GM19395 (cell line): ENCODE results near the gene SLC25A3.
"Not testable (repeated sequence)": the region's sequence is repeated elsewhere in the genome, so short reads cannot be mapped to it uniquely, and the experiment has no call there.

Experiments
- ATAC-seq: cut with Tn5 transposase; IDR thresholded peaks from one replicate; pipeline ENCODE4 v1.9.1; 2021; ENCODE audit warnings: mild to moderate bottlenecking, moderate library complexity; ENCODE audit not compliant: unreplicated experiment

The SLC25A3 gene

DNA sequence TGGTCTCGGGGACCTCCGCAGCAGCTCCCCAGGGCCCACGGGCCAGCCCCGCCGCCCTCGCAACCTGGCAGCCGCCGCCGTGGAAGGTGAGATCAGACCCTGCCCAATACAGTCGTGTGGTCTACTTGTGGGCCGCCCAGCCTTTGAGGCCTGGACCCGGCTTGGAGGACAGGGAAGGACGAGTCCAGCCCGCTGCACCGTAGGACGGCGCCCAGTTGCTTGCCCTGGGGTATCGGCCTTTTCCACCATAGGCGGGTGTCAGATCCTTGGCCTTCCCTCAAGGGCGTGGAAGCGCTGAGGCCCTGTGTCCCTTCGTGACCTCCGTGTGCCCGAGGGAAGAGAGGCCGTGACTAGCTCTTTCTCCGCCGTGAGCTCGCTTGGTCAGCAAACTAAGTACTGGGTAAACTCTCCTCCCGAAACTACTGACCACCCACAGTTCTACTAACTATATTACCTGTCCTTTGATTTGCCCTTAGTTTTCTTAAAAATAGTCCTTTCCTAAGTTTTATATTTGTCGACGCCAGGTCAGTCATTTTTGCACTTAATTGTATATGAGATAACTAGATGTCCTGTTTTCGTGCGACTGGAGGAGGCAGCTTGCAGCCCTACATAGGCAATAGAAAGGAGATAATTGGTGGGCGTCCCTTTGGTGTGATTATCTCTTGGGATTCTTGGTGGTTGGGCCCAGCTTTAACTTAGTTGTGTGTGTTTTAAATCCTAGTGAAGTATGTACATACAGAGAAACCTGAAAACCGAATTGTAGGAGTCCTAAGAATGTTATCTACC, 757 bp downstream of the SLC25A3 start:
- ATAC-seq: peak; percentile 13

DNA sequence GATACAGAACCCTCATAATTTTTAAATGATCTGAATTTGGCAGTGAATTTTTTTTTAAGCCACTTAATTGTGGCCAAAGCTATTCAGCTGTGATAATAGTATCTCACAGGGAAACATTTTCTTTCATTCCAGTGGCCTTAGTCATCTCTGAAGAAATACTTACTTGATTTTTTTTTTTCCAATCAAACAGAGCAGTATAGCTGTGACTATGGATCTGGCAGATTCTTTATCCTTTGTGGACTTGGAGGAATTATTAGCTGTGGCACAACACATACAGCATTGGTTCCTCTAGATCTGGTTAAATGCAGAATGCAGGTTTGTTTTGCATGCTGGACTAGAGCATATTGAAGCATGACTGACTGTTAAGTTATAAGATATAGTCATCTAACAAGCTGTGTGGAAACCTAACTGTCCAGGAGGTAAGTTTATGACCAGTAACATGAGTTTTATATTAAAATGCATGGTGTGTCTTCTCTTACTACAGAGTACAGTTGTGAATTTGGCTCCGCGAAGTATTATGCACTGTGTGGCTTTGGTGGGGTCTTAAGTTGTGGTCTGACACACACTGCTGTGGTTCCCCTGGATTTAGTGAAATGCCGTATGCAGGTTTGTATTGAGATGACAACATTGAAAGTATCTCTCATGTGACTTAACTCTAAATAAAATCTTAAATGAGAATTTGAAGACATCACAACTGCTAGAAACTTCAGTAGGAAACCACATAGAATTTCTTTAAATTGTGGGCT, 1.9 kb downstream of the SLC25A3 start:
- no peak for ATAC-seq

DNA sequence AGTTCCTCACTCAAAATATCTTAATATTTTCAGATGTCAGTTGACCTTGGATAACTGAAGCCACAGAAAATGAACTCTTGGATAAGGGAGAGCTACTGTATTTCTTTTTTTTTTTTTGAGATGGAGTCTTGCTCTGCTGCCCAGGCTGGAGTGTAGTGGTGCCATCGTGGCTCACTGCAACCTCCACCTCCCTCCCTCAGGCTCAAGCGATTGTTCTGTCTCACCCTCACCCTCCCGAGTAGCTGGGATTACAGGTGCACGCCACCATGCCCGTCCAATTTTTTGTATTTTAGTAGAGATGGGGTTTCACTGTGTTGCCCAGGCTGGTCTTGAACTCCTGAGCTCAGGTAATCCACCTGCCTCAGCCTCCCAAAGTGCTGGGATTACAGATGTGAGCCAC, 3.8 kb downstream of the SLC25A3 start:
- not testable (repeated sequence) for ATAC-seq

DNA sequence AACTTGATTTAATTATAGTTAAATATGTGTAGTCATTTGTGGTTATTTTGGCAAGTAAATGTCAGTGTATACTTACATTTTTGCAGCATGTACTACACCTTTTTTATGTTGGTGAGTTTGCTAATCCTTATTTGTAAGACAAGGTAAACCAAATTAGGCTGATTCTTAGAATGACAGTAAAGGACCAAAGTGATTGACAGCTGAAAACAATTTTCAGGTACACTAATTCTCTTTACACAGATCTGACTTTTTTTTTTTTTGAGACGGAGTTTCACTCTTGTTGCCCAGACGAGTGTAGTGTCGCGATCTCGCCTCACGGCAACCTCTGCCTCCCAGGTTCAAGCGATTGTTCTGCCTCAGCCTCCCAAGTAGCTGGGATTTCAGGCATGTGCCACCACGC, 8.4 kb downstream of the SLC25A3 start:
- ATAC-seq: no peak

DNA sequence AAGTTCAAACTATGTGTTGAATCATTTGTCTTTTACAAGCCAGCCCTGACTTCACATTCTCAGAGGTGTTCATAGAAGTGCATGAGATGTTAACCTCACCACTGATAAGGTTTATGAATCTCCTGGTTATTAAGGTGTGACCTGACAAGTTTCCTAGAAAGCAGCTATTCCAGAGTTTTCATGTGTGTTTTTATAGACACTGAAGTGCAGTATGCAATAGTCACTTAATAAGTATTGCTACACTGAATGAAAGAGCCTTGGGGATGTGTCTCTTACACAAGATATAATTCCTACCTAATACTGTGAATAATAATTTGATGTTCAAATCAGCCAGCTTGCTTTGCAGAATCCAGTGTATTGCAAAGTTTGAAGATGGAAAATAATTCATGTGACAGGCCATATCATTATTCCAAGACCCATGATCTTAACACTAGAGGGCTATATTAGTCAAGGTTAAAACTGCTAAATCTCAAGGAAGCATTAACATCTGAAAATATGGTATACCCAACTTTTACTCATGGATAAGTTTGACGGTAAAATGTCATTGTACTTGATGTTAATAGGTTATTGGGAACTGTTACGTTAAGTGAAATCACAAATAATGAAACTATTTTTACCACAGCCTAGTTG, 13.0 kb downstream of the SLC25A3 start:
- ATAC-seq: no peak

DNA sequence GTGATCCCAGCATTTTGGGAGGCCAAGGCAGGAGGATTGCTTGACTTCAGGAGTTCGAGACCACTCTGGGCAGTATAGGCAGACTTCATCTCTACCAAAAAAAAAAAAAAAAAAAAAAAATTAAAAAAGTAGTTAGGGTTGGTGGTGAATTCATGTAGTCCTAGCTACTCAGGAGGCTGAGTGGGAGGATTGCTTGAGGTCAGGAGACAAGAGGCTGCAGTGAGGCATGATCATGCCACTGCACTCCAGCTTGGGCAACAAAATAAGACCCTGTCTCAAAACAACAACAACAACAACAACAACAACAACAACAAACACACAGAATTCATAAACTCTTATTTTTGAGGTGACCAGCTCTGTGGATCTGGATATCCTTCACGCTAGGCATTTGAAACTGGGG, 17.1 kb downstream of the SLC25A3 start:
- ATAC-seq: no peak

DNA sequence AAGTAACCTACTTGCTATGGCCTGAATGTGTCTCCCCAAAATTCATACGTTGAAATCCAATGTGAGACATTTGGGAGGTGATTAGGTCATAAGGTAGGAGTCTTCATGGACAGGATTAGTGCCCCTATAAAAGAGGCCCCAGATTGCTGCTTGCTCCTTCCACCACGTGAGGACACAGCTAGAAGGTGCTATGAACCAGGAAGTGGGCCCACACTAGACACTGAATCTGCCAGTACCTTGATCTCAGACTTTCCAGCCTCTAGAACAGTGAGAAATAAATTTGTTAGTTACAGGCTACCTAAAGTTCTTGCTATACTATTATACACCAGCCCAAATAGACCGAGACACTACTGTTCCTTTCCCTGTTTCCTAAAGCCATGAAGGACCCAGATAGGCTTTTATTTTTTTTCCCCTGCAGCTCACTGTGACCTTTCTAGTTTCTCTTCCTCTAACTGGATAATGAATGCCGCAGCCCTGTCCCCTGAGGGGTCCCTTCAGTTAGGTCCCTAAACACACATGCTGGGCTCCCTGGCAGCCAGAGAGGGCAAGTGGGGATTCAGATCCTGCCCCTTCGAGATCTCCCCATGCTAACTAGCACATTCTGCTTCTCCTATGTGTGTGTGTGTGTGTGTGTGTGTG, 19.3 kb downstream of the SLC25A3 start:
- peak; percentile 93 for ATAC-seq

DNA sequence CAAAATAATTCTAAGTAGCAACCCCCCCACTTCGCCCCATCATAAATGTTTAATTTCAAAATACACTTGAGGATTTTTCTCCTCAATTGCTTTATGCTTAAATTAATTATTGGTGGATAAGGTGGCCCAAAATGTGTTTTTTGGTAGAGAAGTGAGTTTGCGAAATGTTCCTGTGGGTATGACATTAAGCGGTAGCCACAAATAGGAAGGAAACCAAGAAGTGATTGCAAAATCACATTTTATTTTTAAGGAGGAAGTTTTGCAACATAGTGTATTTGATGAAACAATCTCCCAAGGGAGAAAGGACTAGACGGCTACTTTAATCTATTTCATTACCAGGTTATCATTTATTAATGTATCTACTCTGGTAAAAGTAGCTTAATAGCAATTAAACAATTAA, 25.5 kb downstream of the SLC25A3 start:
- ATAC-seq: no peak

DNA sequence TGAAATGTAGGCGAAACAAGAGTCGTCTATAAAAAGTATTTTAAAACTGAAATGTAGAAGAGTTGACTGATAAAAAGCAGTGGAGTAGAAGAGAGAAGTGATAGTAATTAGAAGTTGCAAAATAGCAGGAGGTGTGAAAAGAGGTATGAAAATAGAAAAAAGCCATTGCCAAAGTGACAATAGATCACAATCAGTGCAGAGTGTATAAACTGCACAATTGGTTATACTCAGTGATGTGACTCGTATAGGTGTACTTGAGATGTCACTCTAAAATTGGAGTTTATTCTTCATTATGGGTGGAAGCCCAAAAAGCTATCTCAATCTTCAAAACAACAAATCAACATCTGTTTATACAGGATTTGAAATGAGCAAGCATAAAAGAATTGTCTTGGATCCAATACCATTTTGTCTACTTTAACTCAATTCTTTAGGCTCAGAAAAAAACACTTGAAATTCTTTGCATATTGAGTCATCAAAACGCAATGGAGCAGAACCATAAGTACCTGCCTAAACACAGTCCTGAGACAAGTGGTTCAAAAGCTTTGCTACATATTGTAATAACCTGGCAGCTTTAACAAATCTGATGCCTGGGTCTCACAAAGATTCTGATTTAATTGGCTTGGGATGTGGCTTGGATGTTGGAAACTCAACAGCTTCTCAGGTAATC, 42.3 kb downstream of the SLC25A3 start:
- peak; percentile 90 for ATAC-seq

DNA sequence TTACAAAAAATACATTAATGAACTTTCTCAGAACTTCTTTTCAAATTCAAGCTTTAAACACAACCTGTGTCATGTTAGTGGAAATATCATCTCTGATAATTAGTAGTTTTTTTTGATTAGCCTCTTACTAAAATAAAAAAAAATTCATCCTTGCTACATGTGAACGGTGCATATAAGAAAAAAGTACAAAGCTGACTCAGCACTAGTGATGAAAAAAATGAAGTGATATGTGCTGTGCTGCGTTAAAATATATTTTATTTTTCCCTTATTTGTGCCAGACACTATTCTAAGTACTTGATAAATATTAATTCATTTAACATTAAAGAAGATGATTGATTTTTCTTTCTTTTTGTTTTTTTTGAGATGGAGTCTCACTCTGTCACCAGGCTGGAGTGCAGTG, 43.6 kb downstream of the SLC25A3 start:
- no peak for ATAC-seq

DNA sequence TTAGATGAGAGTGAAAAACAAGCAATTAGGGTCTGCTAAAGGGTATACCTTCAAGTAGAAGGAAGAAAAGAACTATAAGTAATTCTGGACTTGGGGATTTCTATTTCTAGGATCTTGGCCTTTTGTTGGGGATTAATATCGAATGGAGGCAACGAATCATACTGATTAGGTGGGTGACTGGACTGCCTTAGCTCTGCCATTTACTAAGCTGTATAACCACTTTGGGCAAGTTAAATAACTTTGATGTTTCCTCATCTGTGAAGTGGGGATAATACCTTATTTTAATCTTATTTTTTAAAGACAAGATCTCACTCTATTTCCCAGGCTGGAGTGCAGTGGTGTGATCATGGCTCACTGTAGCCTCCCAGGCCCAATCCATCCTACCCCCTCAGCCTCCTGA, 44.5 kb downstream of the SLC25A3 start:
- no peak for ATAC-seq

DNA sequence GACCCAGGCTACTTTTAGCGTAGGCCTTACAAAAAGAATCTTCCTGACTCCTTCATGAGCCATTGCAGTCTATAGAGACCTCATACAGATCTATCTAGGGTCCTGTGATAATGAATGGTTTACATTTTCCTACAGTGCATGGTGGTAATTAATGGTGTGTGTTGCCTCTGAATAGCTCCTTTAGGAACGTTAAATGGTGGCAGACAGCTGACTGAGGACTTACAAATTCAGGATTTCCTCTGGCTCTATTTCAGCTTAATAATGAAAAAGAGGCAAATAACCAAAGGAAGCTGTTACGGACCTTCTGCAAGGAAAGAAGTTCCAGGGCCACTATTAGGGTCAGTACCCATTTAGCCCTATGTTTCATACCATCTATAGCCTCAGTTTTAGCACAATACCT, 46.0 kb downstream of the SLC25A3 start:
- ATAC-seq: no peak

DNA sequence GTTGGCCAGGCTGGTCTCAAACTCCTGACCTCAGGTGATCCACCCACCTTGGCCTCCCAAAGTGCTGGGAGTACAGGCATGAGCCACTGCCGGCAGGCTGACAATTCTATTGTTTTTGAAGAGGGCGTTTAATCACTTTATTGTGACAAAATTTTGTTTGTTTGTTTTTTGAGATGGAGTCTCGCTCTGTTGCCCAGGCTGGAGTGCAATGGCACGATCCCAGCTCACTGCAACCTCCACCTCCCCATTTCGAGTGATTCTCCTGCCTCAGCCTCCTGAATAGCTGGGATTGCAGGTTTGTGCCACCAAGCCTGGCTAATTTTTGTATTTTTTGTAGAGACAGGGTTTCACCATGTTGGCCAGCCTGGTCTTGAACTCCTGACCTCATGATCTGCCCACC, 49.3 kb downstream of the SLC25A3 start:
- ATAC-seq: not testable (repeated sequence)

DNA sequence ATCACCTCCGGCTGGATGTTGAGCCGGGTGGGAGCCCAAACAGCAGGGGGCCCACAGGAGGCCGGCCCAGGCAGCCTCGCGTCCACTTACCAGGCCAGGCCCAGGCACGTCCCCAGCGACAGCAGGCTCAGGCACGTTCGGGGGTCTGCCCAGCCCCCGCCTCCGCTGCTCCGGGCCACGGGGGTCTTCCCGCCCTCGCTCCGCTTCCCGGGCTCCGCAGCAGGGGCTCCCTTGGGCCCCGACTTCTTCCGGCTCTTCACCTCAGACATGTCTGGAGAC, 50.9 kb downstream of the SLC25A3 start:
- peak; percentile 25 for ATAC-seq

DNA sequence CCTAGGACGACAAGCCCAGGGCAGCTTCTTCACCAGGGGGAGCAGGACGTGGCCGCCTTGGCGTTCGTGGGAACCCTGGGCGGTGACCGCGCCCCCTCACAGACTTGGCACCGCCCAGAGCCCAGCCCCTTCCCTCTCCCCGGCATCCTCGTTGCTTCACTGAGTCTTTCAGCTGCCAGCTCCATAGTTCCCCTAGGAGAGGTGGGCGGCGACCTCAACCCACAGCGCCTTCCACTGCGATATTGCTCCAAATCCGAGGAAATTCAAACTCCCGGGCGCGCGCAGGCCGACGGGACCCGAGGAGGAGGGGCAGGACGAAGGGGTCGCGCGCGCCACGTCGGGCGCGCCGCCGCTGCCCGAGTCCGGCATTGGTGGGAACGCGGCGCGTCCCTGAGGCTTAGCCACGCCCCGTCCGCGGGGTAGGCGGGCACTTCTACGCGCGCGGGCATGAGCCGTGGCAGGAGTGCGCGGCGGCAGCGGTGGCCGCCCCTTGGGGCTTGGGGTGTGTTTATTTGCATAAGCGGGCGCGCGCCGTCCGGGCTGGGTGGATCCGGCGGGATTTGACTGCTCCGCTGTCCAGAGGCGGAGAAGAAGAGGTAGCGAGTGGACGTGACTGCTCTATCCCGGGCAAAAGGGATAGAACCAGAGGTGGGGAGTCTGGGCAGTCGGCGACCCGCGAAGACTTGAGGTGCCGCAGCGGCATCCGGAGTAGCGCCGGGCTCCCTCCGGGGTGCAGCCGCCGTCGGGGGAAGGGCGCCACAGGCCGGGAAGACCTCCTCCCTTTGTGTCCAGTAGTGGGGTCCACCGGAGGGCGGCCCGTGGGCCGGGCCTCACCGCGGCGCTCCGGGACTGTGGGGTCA, 51.5 kb downstream of the SLC25A3 start, which contains the start of the genes APAF1 and IKBIP:
TSS of gene APAF1 (plus strand) at position 579 of the 860 bp plus-strand sequence. CDS start 3,070 bp downstream, outside the sequence.
TSS of gene IKBIP (minus strand) at position 77 of the 860 bp plus-strand sequence. CDS start 87 bp downstream, outside the sequence.
- peak; percentile 83 for ATAC-seq

DNA sequence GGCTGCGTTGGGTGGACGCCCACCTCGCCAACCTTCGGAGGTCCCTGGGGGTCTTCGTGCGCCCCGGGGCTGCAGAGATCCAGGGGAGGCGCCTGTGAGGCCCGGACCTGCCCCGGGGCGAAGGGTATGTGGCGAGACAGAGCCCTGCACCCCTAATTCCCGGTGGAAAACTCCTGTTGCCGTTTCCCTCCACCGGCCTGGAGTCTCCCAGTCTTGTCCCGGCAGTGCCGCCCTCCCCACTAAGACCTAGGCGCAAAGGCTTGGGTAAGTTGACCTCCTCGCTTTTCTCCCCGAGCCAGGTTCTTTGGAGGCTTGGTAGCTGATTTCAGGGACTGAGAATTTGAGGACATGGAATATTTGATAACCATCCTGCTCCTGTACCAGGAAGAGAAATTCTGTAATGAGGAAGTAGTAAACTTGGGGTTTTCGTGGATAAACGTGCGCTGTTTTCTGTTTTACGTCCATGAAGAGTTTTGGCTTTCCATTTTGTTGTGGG, 52.1 kb downstream of the SLC25A3 start:
- ATAC-seq: peak; percentile 7

DNA sequence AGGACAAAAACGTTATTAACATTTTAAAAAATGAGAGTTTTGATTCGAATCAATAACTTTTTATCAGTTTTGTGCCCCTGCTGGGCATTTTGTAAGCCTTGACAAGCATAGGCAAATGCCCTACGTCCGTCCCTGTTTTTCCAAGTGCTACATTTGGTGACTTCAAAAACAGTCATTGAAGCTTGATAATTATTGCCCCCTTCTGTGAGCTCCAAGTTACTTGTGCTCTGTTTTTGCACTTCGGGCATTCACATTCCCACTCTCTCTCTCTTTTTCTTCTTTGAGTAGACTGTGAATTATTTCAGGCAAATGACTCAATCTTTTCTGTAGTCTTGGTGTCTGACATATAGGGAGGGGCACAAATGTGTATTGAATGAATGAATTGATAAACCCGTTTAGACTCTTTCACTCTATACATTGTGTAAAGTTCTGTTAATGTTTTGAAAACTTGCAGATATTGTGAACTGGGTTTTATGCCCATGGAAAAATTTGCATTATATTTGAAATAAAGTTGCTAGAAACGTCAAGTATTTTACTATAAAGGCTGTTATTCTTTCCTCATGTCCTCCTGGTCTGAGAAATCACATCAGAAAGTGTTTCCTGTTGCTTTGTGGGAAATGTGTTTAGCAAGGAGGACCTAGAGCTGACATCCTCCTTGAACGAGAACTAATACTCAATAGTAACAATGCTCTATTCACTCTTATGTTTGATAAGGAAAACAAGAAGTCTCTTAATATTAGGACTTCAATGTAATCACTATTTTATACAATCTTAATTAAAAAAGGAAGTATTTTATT, 53.0 kb downstream of the SLC25A3 start:
- ATAC-seq: no peak

DNA sequence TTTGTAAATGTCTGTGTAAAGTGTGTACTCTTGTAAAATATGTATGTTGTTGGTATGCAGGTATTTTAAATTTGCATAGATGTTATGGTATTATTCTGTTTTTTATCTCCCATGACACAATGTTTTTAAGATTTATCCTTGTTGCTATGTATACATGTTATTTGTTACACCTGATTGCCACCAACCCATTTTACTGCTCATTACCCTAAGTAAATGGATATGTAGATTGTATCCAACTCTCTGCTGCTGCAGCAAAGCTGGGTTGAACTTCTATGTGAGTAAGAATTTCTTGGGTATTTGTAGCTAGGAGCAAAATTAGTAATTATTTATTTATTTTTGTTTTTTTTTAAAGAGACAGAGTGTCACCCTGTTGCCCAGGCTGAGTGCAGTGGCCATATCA, 57.8 kb downstream of the SLC25A3 start:
- no peak for ATAC-seq
